HG03469 (cell line): ENCODE measurements around the gene ELOB.

Experiments
- ATAC-seq: cut with Tn5 transposase; IDR thresholded peaks from one replicate; pipeline ENCODE4 v1.9.1; 2021; ENCODE audit warnings: mild to moderate bottlenecking, moderate library complexity, moderate number of reproducible peaks; ENCODE audit not compliant: unreplicated experiment

Gene ELOB

GRCh38 chr16:2751577-2752034 is 25.5 kb downstream of the ELOB start:
- ATAC-seq = peak; percentile 19

- no peak for ATAC-seq
Observed at GRCh38 chr16:2749936-2750335, 27.1 kb downstream of the ELOB start.

GRCh38 chr16:2749476-2749875 is 27.6 kb downstream of the ELOB start:
- ATAC-seq = no peak

- ATAC-seq = no peak
Observed at GRCh38 chr16:2748757-2749455, 28.2 kb downstream of the ELOB start.

- no peak for ATAC-seq
Observed at GRCh38 chr16:2745961-2746360, 31.1 kb downstream of the ELOB start.

GRCh38 chr16:2745116-2745890 is 31.8 kb downstream of the ELOB start:
- ATAC-seq = no peak

- no peak for ATAC-seq
Observed at GRCh38 chr16:2744711-2745110, 32.4 kb downstream of the ELOB start.

GRCh38 chr16:2743007-2743810 is 33.9 kb downstream of the ELOB start:
- ATAC-seq = no peak

- no peak for ATAC-seq
Observed at GRCh38 chr16:2742323-2743006, 34.6 kb downstream of the ELOB start.

- ATAC-seq = no peak
Observed at GRCh38 chr16:2741168-2741567, 35.9 kb downstream of the ELOB start.

GRCh38 chr16:2740476-2740875 is 36.6 kb downstream of the ELOB start:
- ATAC-seq = no peak

GRCh38 chr16:2739625-2740430 is 37.3 kb downstream of the ELOB start:
- no peak for ATAC-seq

- ATAC-seq = no peak
Observed at GRCh38 chr16:2738615-2739014, 38.5 kb downstream of the ELOB start.

GRCh38 chr16:2737895-2738418 is 39.1 kb downstream of the ELOB start:
- ATAC-seq = no peak

- ATAC-seq = no peak
Observed at GRCh38 chr16:2737238-2737605, 39.9 kb downstream of the ELOB start.

- ATAC-seq = no peak
Observed at GRCh38 chr16:2736476-2737237, 40.4 kb downstream of the ELOB start.

GRCh38 chr16:2734844-2735515 is 42.1 kb downstream of the ELOB start:
- ATAC-seq = no peak

GRCh38 chr16:2728034-2728433 is 49.0 kb downstream of the ELOB start:
- no peak for ATAC-seq

GRCh38 chr16:2726923-2727322 is 50.2 kb downstream of the ELOB start:
- ATAC-seq = no peak
